CD1c-positive myeloid dendritic cell (primary cell): ENCODE measurements around the gene IDS.
"Not testable (repeated sequence)": the region's sequence is repeated elsewhere in the genome, so short reads cannot be mapped to it uniquely, and the experiment has no call there.

ENCODE experiments used
- DNase-seq: peaks from one replicate; pipeline ENCODE4 v3.0.0-alpha.2; 2016; ENCODE audit errors: extremely low spot score

The IDS gene

DNA sequence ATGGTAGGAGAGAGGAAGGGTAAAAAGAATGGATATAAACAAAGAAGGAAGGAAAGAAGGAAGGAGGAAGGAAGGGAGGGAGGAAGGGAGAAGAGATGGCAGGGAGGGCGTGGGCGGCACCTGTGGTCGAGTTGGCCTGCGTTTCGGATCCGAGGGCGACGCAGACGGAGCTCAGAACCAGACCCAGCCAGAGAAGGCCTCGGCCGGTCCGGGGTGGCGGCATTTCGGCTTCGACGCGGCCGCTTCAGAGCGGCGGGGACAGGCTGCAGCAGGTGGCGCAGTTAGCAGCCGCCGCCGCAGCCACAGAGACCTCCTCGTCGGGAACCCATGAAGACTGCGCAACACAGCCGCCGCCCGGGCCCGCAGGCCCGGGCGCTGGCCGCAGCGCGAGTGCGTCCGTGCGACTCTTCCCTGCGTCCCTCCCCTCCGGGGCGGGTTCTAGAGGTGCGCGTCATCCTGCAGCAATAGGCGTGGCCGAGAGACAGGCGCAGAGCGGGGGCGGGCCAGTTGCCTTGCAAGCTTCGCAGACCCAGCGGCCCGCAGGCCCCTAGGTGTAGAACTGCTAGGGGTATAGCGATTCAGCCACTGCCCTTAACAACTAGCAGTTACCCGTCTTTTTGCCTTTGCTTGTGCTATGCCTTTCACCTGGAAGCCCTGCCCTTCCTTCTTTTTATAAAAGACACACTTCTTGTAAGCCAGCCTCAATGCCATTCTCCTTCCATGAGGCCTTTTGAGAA lies at the start of gene IDS:
IDS (minus strand) TSS at position 392 of the 737 bp plus-strand sequence; CDS start at position 223, 169 bp downstream.
- peak; percentile 94 for DNase-seq

DNA sequence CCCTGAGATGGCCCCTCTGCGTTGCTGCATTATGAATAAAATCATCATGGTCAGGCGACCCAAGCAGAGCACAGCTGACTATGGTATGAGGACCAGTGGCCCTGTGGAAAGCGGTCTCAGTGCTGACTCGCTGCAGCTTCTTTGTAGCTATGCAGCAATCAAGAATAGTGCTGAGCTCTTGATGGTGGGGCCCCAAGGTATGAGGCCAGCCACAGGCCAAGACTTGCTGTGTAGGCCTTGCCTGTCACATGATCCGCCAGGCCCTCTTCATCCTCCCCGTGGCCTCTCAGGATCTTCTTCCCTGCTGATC lies 46.8 kb upstream of the IDS start:
- DNase-seq: not testable (repeated sequence)

DNA sequence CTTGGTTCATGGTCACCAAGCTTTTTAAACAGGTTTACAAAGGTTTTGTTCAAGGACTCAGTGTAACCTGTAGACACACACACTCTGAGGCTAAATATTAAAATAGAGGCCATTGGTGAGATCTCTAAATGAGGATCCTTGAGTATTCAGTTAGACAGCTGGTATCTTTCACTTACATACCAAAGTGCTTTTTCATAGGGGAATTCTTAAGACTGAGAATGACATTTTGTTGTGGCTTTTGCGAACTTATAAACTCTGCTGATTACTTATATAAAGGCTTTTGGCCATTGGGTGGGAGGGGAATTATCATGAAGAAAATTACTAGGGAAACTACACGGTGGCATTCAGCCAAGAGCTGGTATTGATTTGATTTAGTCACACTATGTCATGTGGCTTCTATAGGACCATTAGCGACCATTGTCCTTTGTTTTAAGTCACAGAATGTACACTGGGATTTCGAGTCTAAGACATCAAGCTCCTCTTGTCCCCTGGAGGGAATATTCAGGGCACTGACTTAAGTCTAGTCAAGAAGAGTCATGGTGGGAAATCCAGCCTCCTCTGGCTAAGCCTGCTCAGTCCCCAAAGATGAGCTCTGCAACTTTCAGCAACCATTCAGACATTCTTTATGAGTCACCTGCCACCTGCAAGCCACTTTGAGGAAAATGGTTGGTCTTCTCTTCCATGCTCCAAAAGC lies 46.3 kb upstream of the IDS start:
- DNase-seq: not testable (repeated sequence)

DNA sequence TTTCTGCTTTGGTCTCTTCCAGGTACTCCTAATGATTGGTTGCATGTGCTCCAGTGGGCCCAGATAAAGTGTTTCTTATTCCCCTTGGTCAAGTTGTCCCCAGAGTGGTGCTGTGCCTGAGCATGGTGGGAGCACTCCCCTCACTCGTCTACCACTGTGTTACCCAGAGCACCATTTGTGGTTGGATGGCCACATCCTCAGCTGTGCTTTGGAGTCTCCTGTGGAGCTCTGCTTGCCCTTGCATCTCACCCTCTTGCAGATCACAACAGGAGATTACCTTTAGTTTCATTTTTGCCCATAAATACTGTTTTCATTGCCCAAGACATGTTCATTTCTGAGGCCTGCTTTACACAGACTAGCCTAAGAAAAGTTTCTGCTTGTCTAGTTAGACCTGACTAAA lies 45.3 kb upstream of the IDS start:
- DNase-seq: not testable (repeated sequence)

DNA sequence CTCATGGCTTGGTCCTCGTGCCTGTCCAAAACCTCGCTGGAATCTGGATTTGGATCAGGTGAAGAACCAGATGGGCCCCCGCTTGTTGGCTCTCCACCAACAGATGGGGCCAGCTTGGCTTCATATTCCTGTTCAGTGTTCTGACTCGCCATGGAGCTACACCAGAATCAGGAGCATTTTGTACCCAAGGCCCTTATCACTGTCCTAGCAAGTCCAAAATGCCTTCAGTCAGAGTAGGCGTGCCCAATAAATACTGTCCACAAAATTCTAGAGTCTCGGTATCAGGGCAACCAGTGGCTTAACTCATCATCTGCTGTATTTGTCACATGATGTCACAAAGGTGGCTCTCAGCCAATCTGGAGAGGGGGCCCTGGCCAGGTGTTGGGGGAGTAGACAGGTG lies 44.6 kb upstream of the IDS start, which contains the start of gene HSFX3:
HSFX3 (minus strand) TSS at position 224 of the 400 bp plus-strand sequence; CDS start at position 152, 72 bp downstream.
- DNase-seq: not testable (repeated sequence)

- not testable (repeated sequence) for DNase-seq
Measured at GRCh38 chrX:149547782-149548181, 42.7 kb upstream of the IDS start.

GRCh38 chrX:149546962-149547361 lies 41.9 kb upstream of the IDS start:
- not testable (repeated sequence) for DNase-seq

DNA sequence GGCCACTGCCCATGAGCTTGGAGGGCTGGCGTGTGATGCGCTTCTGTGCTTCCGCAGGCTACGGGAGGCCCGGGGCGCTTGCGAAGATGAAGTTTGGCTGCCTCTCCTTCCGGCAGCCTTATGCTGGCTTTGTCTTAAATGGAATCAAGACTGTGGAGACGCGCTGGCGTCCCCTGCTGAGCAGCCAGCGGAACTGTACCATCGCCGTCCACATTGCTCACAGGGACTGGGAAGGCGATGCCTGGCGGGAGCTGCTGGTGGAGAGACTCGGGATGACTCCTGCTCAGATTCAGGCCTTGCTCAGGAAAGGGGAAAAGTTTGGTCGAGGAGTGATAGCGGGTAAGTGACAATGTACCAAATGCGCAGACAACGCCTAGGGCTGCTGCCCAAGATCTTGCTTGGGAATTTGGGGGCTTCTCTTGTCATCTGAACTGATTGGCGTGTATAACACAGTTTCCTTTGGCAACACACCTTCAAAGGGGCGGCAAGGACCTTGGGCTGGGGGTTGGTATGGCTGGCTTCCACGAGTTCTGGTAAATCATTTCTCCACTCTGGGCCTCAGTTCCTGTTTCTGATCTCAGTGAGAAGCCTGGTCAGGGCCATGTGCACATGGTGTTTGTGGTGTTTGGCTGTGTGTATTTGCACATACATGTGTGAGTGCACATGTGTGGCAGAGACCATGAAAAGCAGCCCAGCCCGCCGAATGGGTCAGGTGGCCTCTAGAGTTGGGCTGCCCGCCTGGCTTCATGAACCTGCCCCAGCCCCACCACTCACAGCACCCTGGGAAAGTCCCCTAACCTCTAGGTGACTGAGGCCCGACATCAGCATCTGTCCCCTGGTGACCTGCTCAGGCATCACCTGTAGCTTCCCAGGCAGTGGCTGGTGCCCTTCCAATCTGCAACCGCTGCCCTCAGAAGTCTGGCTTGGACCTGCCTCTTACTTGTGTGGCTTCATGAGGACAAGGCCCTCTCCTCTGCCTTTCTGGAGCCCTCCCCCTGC lies 40.7 kb upstream of the IDS start:
- DNase-seq: peak; percentile 18

DNA sequence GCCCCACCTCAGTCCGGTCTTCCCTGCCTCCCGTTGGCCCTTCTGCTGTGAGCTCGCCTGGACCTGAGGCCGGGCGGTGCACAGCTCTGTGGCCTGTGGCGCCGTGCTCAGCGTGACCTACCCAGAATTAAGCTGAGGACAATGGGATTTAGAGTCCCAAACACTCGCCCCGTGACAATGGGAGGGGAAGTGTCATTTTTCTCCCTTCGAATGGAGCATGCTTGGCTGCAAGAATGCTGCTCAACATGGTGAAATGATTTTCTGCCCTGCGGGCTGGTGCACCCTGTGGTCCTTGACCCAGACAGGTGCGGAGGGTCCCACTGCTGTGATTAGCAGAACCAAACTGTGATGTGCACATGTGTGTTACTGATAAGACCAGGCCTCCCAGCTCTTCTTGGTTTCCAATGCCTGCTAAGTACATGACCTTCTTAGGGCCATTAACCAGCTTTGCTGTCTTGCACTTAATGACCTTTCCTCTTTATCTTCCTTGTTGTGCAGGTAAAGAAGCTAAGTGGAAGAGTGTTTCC lies 36.5 kb upstream of the IDS start:
- peak; percentile 17 for DNase-seq

DNA sequence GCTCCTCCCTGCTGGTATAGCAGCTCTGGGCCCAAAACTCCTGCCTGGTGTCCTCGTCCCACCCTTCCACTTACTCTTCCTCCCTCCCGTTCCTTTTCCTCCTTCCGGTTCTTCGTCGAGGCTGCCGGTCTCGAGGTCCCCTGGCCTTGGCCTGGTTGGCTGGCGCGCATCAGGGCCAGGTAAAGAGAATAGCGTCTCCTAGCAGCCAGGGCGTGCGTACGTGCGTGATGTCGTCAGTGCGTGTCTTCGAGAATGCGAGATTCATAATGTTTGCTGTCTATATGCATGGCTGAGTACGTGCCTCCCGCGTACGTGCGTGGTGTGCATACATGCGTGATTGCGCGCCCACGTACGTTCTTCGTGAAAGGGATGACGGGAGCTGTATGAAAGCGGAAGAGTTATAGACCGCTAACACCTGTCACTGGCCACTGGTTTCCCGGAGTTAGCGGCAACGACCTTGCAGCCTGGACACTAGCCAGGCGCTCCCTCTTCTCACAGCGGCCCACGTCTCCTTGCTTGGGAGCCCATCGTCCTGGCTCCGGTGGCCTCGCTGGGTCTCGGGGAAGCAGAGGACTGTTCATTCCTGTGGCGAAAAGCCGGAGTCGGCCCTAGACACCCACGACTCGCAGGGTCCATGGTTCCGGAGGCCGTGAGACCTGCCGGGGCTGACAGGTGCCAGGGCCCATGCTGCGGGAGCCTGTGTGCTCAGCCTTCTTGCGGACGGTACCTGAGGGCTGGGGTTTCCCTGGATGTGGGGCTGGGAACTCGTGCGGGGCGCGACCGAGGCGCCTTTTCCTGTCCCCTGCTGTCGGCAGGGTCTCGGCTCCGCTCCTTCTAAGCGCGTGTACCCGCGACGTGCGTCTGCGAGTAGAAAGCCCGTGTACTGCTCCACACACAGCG lies 35.8 kb upstream of the IDS start, which contains the start of gene EOLA1:
EOLA1 (plus strand) TSS at position 392 of the 900 bp plus-strand sequence. CDS start 4,619 bp downstream, outside the sequence.
- DNase-seq: peak; percentile 96

GRCh38 chrX:149540131-149540620 lies 35.1 kb upstream of the IDS start:
- DNase-seq: peak; percentile 88

DNA sequence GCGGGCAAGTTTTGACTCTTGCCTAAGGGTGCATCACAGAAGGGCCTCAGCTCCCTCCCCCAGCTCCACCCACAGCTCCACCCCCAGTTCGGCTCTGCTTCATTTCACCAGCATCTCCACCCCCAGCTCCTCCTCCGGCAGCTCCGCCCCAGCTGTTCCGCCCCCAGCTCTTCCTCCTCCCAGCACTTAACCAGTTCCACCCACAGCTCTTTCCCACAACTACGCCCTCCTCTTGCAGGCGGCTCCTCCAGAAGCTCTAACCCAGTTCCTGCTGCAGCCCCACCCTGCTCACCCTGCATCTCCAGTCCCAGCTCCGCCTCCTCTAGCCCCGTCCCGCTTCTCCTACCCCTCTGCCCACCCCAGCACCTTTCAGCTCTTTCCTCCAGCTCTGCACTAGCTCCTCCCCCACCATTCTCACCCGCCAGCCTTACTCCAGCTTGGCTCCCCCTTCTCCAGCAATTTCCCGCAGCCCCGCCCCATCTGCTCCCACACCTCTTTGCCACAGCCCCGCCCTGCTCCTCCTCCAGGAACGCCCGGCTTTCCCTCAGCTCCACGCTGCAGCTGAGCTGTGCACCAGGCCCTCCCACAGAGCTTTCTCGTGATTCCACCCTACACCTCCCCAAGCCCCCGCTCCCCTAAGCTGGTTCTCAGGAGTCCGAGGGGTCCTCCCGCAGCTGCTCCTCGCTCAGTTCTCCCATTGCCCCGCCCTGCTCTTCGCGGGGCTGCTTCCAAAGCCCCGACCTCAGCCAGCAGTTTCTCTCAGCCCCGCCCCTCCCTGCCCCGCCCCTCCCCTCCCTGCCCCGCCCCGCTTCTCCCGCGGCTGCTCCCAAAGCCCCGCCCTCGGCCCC lies 34.4 kb upstream of the IDS start:
- peak; percentile 79 for DNase-seq

- peak; percentile 9 for DNase-seq
Measured at GRCh38 chrX:149537474-149537873, 32.4 kb upstream of the IDS start.

DNA sequence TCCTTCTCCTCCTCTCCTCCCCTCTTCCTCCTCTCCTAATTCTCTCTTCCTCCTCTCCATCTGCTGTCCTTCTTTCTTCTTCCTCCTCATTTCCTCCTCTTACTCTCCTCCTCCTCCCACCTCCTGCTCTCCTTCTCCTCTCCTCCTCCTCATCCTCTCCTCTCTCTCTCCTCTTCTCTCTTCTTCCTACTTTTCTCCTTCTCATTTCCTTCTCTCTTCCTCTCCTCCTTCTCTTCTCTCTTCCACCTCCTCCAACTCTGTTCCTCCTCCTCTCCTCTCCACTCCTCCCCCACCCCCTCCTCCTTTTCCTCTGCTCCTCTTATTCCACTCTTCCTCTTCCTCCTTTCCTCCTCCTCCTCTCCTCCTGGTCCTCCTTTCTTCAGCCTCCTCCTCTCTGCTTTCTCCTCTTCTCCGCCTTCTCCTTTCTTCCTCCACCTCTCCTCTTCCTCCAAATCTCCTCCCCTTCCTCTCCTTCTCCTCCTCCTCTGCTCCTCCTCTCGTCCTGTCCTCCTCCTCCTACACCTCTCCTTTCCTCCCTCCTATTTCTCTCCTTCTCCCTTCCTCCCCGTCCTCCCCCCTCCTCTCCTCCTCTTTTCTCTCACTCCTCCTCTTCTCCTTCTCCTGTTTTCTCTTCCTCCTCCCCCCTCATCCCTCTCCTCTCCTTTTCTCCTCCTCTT lies 30.0 kb upstream of the IDS start:
- not testable (repeated sequence) for DNase-seq

- not testable (repeated sequence) for DNase-seq
Measured at GRCh38 chrX:149533999-149534398, 28.9 kb upstream of the IDS start.

DNA sequence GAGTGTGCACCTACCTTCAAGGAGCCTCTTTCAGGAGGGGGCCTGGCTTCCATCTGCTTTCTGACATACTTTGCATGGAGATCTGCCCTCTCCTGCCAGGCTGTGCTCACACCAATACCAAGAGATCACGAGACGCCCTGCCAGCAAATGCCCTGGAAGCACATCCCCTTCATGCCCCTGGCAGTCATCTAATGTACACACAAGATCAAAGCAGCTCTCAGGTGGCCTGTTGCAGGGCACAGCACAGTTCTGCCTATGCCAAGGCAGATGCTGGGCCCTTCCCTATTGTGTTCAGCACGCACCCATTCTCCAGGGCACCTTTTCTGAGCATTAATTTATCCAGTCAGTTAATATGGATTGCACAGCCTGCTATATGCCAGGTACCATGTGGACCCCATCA lies 27.8 kb upstream of the IDS start:
- not testable (repeated sequence) for DNase-seq

DNA sequence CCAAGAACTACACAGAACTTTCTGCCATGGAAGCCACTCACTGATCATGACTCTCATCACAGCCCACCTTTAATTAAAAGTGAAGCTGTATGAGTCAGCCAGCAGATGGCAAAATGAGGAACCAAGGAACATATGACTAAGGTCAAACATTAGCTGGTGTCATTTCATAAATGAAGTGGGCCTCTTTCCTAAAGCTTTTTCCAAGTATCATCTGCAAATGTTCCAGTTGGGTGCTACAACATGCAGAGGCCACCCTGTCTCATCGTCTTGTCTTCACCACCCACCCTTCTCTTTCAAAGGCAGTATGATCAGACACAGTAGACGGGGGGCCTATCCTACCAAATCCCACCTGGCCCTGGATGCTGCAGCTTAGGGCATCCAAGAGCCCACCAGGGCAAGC lies 26.5 kb upstream of the IDS start:
- DNase-seq: peak; percentile 60

GRCh38 chrX:149528381-149528780 lies 23.3 kb upstream of the IDS start:
- no peak for DNase-seq

GRCh38 chrX:149527705-149528104 lies 22.6 kb upstream of the IDS start:
- DNase-seq: peak; percentile 50
